ENCODE measurements around the gene SPDYE3.
A peak's percentile ranks its signal among the peaks of the same experiment; 100 is the strongest.
"Not testable (repeated sequence)": the region's sequence is repeated elsewhere in the genome, so short reads cannot be mapped to it uniquely, and the experiment has no call there.

The SPDYE3 gene

GRCh38 chr7:100307402-100307801, at the start of gene SPDYE3:
TSS of gene SPDYE3 (plus strand) at chr7:100307702. CDS start at chr7:100307886, 184 bp downstream.
- H3K36me3 Mint-ChIP-seq (ENCODE audit: low read depth) = peaks cover 21% of the 10 kb centered on the region
- not testable (repeated sequence) for H3K27me3 Mint-ChIP-seq; H3K9me3 Mint-ChIP-seq; H3K4me1 Mint-ChIP-seq (ENCODE audit: low read depth); H3K4me3 Mint-ChIP-seq; H3K27ac Mint-ChIP-seq; DNase-seq

- H3K4me3 Mint-ChIP-seq; H3K9me3 Mint-ChIP-seq; H3K36me3 Mint-ChIP-seq (ENCODE audit: low read depth); DNase-seq; H3K27ac Mint-ChIP-seq; H3K4me1 Mint-ChIP-seq (ENCODE audit: low read depth); H3K27me3 Mint-ChIP-seq: not testable (repeated sequence)
These were observed 47.5 kb upstream of the SPDYE3 start for GRCh38 chr7:100259984-100260383.

- H3K27ac Mint-ChIP-seq; H3K4me1 Mint-ChIP-seq (ENCODE audit: low read depth); H3K36me3 Mint-ChIP-seq (ENCODE audit: low read depth); H3K4me3 Mint-ChIP-seq; DNase-seq; H3K27me3 Mint-ChIP-seq; H3K9me3 Mint-ChIP-seq: not testable (repeated sequence)
These were observed 44.6 kb upstream of the SPDYE3 start for GRCh38 chr7:100262896-100263295.

GRCh38 chr7:100264223-100264622, 43.3 kb upstream of the SPDYE3 start:
- not testable (repeated sequence) for H3K4me3 Mint-ChIP-seq, H3K27me3 Mint-ChIP-seq, H3K27ac Mint-ChIP-seq

GRCh38 chr7:100264669-100265165, 42.8 kb upstream of the SPDYE3 start:
- not testable (repeated sequence) for DNase-seq; H3K36me3 Mint-ChIP-seq (ENCODE audit: low read depth); H3K9me3 Mint-ChIP-seq; H3K27me3 Mint-ChIP-seq; H3K4me1 Mint-ChIP-seq (ENCODE audit: low read depth); H3K4me3 Mint-ChIP-seq; H3K27ac Mint-ChIP-seq

More at GRCh38 chr7:100264223-100264622, 43.3 kb upstream of the SPDYE3 start:
- not testable (repeated sequence) for H3K4me1 Mint-ChIP-seq (ENCODE audit: low read depth); H3K9me3 Mint-ChIP-seq; DNase-seq; H3K36me3 Mint-ChIP-seq (ENCODE audit: low read depth)

- not testable (repeated sequence) for H3K4me1 Mint-ChIP-seq (ENCODE audit: low read depth); H3K36me3 Mint-ChIP-seq (ENCODE audit: low read depth); H3K27me3 Mint-ChIP-seq; H3K27ac Mint-ChIP-seq; H3K4me3 Mint-ChIP-seq; H3K9me3 Mint-ChIP-seq; DNase-seq
These were observed 41.7 kb upstream of the SPDYE3 start for GRCh38 chr7:100265851-100266250.

GRCh38 chr7:100266576-100267354, 40.7 kb upstream of the SPDYE3 start:
- peaks cover 2% of the 10 kb centered on the region for H3K36me3 Mint-ChIP-seq (ENCODE audit: low read depth)

GRCh38 chr7:100267648-100268047, 39.9 kb upstream of the SPDYE3 start:
- Mint-ChIP-seq H3K4me1 (ENCODE audit: low read depth) (peaks cover 13% of the 10 kb centered on the region), H3K36me3 (ENCODE audit: low read depth) (no peaks in the 10 kb centered on the region), H3K27me3 (no peaks in the 10 kb centered on the region), H3K4me3 (no peak overlapping the region), H3K9me3 (no peaks in the 10 kb centered on the region), H3K27ac (no peak overlapping the region)
- no peak for DNase-seq

More at GRCh38 chr7:100266576-100267354, 40.7 kb upstream of the SPDYE3 start:
- Mint-ChIP-seq H3K27me3 (no peaks in the 10 kb centered on the region), H3K4me3 (no peak overlapping the region), H3K4me1 (ENCODE audit: low read depth) (peaks cover 10% of the 10 kb centered on the region), H3K27ac (no peak overlapping the region), H3K9me3 (no peaks in the 10 kb centered on the region)
- no peak for DNase-seq

- H3K9me3 Mint-ChIP-seq; H3K36me3 Mint-ChIP-seq (ENCODE audit: low read depth); H3K27me3 Mint-ChIP-seq; DNase-seq; H3K27ac Mint-ChIP-seq; H3K4me3 Mint-ChIP-seq: not testable (repeated sequence)
- H3K4me1 Mint-ChIP-seq (ENCODE audit: low read depth) = peaks cover 13% of the 10 kb centered on the region
These were observed 38.6 kb upstream of the SPDYE3 start for GRCh38 chr7:100268882-100269281.

- not testable (repeated sequence) for H3K36me3 Mint-ChIP-seq (ENCODE audit: low read depth); H3K27ac Mint-ChIP-seq; H3K27me3 Mint-ChIP-seq; H3K4me3 Mint-ChIP-seq; H3K9me3 Mint-ChIP-seq; DNase-seq
- H3K4me1 Mint-ChIP-seq (ENCODE audit: low read depth) = peaks cover 13% of the 10 kb centered on the region
These were observed 38.0 kb upstream of the SPDYE3 start for GRCh38 chr7:100269306-100270045.

- H3K4me1 Mint-ChIP-seq (ENCODE audit: low read depth) = peaks cover 15% of the 10 kb centered on the region
- DNase-seq; H3K36me3 Mint-ChIP-seq (ENCODE audit: low read depth); H3K27me3 Mint-ChIP-seq; H3K9me3 Mint-ChIP-seq: not testable (repeated sequence)
- peak overlapping the region; percentile 73 for H3K4me3 Mint-ChIP-seq
- peak overlapping the region; percentile 87 for H3K27ac Mint-ChIP-seq
These were observed 37.2 kb upstream of the SPDYE3 start for GRCh38 chr7:100270046-100270918.

GRCh38 chr7:100270941-100271593, 36.4 kb upstream of the SPDYE3 start:
- Mint-ChIP-seq H3K4me3 (peak overlapping the region; percentile 73), H3K27ac (peak overlapping the region; percentile 87), H3K4me1 (ENCODE audit: low read depth) (peaks cover 15% of the 10 kb centered on the region)
- not testable (repeated sequence) for H3K27me3 Mint-ChIP-seq; H3K9me3 Mint-ChIP-seq; H3K36me3 Mint-ChIP-seq (ENCODE audit: low read depth)
- peak; percentile 38 for DNase-seq

GRCh38 chr7:100271716-100272537, 35.6 kb upstream of the SPDYE3 start:
- Mint-ChIP-seq H3K27ac (peak overlapping the region; percentile 61), H3K4me1 (ENCODE audit: low read depth) (peaks cover 15% of the 10 kb centered on the region), H3K4me3 (peak overlapping the region; percentile 75), H3K9me3 (no peaks in the 10 kb centered on the region), H3K27me3 (no peaks in the 10 kb centered on the region), H3K36me3 (ENCODE audit: low read depth) (peaks cover 4% of the 10 kb centered on the region)
- DNase-seq = peak; percentile 98

All from activated T-cell treated with anti-CD3 and anti-CD28 coated beads, Interleukin-2, amount 50 U/mL, for 24 hours (primary cell).